Effector memory CD4-positive, alpha-beta T cell (primary cell): ENCODE data around the gene C19orf47.

Source experiments
- DNase-seq, 3 donors: peaks; one replicate each; pipeline ENCODE4 v3.0.0-alpha.2; 2020
- H3K27ac ChIP-seq: 2 replicates; pipeline ENCODE4 v1.7.0; 2013; ENCODE audit warnings: mild to moderate bottlenecking, low read length, moderate library complexity; ENCODE audit not compliant: insufficient read depth, poor library complexity, severe bottlenecking
- H3K27me3 ChIP-seq: replicated peaks from 2 replicates; pipeline ENCODE4 v1.7.0; 2013; ENCODE audit warnings: mild to moderate bottlenecking, low read length; ENCODE audit not compliant: insufficient read depth, control insufficient read depth, poor library complexity, severe bottlenecking
- H3K36me3 ChIP-seq: 2 replicates; pipeline ENCODE4 v1.7.0; 2013; ENCODE audit warnings: mild to moderate bottlenecking, low read length, moderate library complexity; ENCODE audit not compliant: control insufficient read depth, insufficient read depth
- H3K4me1 ChIP-seq: 2 replicates; pipeline ENCODE4 v1.7.0; 2013; ENCODE audit warnings: low read length, mild to moderate bottlenecking; ENCODE audit not compliant: control insufficient read depth, insufficient read depth, poor library complexity, severe bottlenecking
- H3K4me3 ChIP-seq: 2 replicates; pipeline ENCODE4 v1.7.0; 2013; ENCODE audit warnings: low read length, low read depth, mild to moderate bottlenecking; ENCODE audit not compliant: insufficient read depth, poor library complexity, severe bottlenecking
- H3K9me3 ChIP-seq: 2 replicates; pipeline ENCODE4 v1.7.0; 2013; ENCODE audit warnings: mild to moderate bottlenecking, low read length, moderate library complexity; ENCODE audit not compliant: control insufficient read depth

Gene C19orf47

GRCh38 chr19:40348961-40349507 is 837 bp upstream of the C19orf47 start:
- Histone ChIP-seq H3K36me3 (no peaks in the 10 kb centered on the region), H3K4me3 (peak overlapping the region; percentile 69), H3K27me3 (no peaks in the 10 kb centered on the region), H3K9me3 (no peaks in the 10 kb centered on the region), H3K4me1 (peaks cover 15% of the 10 kb centered on the region), H3K27ac (peak overlapping the region; percentile 79)
- DNase-seq, result no peak

- peaks cover 15% of the 10 kb centered on the region for H3K4me1 ChIP-seq
- no peak for DNase-seq
Observed at GRCh38 chr19:40344422-40344821, 3.8 kb downstream of the C19orf47 start.

GRCh38 chr19:40342644-40343311 is 5.4 kb downstream of the C19orf47 start:
- no peaks in the 10 kb centered on the region for H3K9me3 ChIP-seq
- no peaks in the 10 kb centered on the region for H3K27me3 ChIP-seq
- peaks cover 5% of the 10 kb centered on the region for H3K4me1 ChIP-seq
- H3K36me3 ChIP-seq, result no peaks in the 10 kb centered on the region
- H3K27ac ChIP-seq, result no peak overlapping the region
- H3K4me3 ChIP-seq, result no peak overlapping the region
- DNase-seq, result no peak

More at GRCh38 chr19:40344422-40344821, 3.8 kb downstream of the C19orf47 start:
- no peak overlapping the region for H3K4me3 ChIP-seq
- no peaks in the 10 kb centered on the region for H3K9me3 ChIP-seq
- no peaks in the 10 kb centered on the region for H3K36me3 ChIP-seq
- H3K27ac ChIP-seq, result no peak overlapping the region
- no peaks in the 10 kb centered on the region for H3K27me3 ChIP-seq

GRCh38 chr19:40341601-40342482 is 6.4 kb downstream of the C19orf47 start:
- Histone ChIP-seq H3K27me3 (no peaks in the 10 kb centered on the region), H3K4me3 (no peak overlapping the region), H3K4me1 (no peaks in the 10 kb centered on the region), H3K36me3 (no peaks in the 10 kb centered on the region), H3K27ac (no peak overlapping the region), H3K9me3 (no peaks in the 10 kb centered on the region)
- DNase-seq, result no peak

GRCh38 chr19:40339018-40339728 is 9.0 kb downstream of the C19orf47 start:
- no peaks in the 10 kb centered on the region for H3K4me1 ChIP-seq
- peaks cover 7% of the 10 kb centered on the region for H3K36me3 ChIP-seq
- no peak overlapping the region for H3K27ac ChIP-seq
- DNase-seq, result no peak
- no peaks in the 10 kb centered on the region for H3K27me3 ChIP-seq
- H3K4me3 ChIP-seq, result no peak overlapping the region
- no peaks in the 10 kb centered on the region for H3K9me3 ChIP-seq

- no peak for DNase-seq
- no peak overlapping the region for H3K4me3 ChIP-seq
- peaks cover 17% of the 10 kb centered on the region for H3K36me3 ChIP-seq
Observed at GRCh38 chr19:40337594-40337993, 10.6 kb downstream of the C19orf47 start.

GRCh38 chr19:40337107-40337506 is 11.1 kb downstream of the C19orf47 start:
- Histone ChIP-seq H3K27me3 (no peaks in the 10 kb centered on the region), H3K9me3 (no peaks in the 10 kb centered on the region), H3K4me3 (no peak overlapping the region), H3K4me1 (no peaks in the 10 kb centered on the region), H3K27ac (no peak overlapping the region), H3K36me3 (peaks cover 20% of the 10 kb centered on the region)
- DNase-seq, result no peak

More at GRCh38 chr19:40337594-40337993, 10.6 kb downstream of the C19orf47 start:
- H3K4me1 ChIP-seq, result no peaks in the 10 kb centered on the region
- H3K9me3 ChIP-seq, result no peaks in the 10 kb centered on the region
- H3K27ac ChIP-seq, result no peak overlapping the region
- H3K27me3 ChIP-seq, result no peaks in the 10 kb centered on the region

GRCh38 chr19:40336601-40336900 is 11.6 kb downstream of the C19orf47 start:
- Histone ChIP-seq H3K27me3 (no peaks in the 10 kb centered on the region), H3K4me3 (no peak overlapping the region), H3K9me3 (no peaks in the 10 kb centered on the region), H3K27ac (no peak overlapping the region), H3K36me3 (peaks cover 23% of the 10 kb centered on the region), H3K4me1 (no peaks in the 10 kb centered on the region)
- DNase-seq, result no peak

GRCh38 chr19:40335855-40336600 is 12.2 kb downstream of the C19orf47 start:
- H3K9me3 ChIP-seq, result no peaks in the 10 kb centered on the region
- H3K27ac ChIP-seq, result no peak overlapping the region
- no peak for DNase-seq
- no peaks in the 10 kb centered on the region for H3K27me3 ChIP-seq
- no peak overlapping the region for H3K4me3 ChIP-seq
- H3K36me3 ChIP-seq, result peaks cover 26% of the 10 kb centered on the region
- no peaks in the 10 kb centered on the region for H3K4me1 ChIP-seq
